ENCODE data around the gene NRXN2.

Gene NRXN2

GRCh38 chr11:64588701-64589100, 134.3 kb downstream of the NRXN2 start:
- peaks cover 9% of the 10 kb centered on the region for H3K27me3 Mint-ChIP-seq (ENCODE audit: low read depth)
- H3K4me1 Mint-ChIP-seq (ENCODE audit: low read depth) = no peaks in the 10 kb centered on the region
- H3K27ac Mint-ChIP-seq = no peak overlapping the region
- H3K9me3 Mint-ChIP-seq = peaks cover 15% of the 10 kb centered on the region
- H3K36me3 Mint-ChIP-seq (ENCODE audit: low read depth) = no peaks in the 10 kb centered on the region
- H3K4me3 Mint-ChIP-seq = no peak overlapping the region

- Mint-ChIP-seq H3K9me3 (peaks cover 15% of the 10 kb centered on the region), H3K4me1 (ENCODE audit: low read depth) (no peaks in the 10 kb centered on the region), H3K27me3 (ENCODE audit: low read depth) (peaks cover 9% of the 10 kb centered on the region), H3K36me3 (ENCODE audit: low read depth) (no peaks in the 10 kb centered on the region), H3K4me3 (no peak overlapping the region), H3K27ac (no peak overlapping the region)
Observed at GRCh38 chr11:64586366-64586765, 136.6 kb downstream of the NRXN2 start.

- Mint-ChIP-seq H3K36me3 (ENCODE audit: low read depth) (no peaks in the 10 kb centered on the region), H3K9me3 (peaks cover 15% of the 10 kb centered on the region), H3K27me3 (ENCODE audit: low read depth) (peaks cover 9% of the 10 kb centered on the region), H3K27ac (no peak overlapping the region), H3K4me1 (ENCODE audit: low read depth) (no peaks in the 10 kb centered on the region), H3K4me3 (no peak overlapping the region)
Observed at GRCh38 chr11:64585150-64585549, 137.8 kb downstream of the NRXN2 start.

GRCh38 chr11:64583296-64584262, 139.4 kb downstream of the NRXN2 start:
- H3K4me1 Mint-ChIP-seq (ENCODE audit: low read depth) = no peaks in the 10 kb centered on the region

GRCh38 chr11:64582885-64583284, 140.1 kb downstream of the NRXN2 start:
- Mint-ChIP-seq H3K36me3 (ENCODE audit: low read depth) (no peaks in the 10 kb centered on the region), H3K4me3 (no peak overlapping the region), H3K27me3 (ENCODE audit: low read depth) (peaks cover 9% of the 10 kb centered on the region), H3K27ac (no peak overlapping the region), H3K4me1 (ENCODE audit: low read depth) (no peaks in the 10 kb centered on the region), H3K9me3 (peaks cover 2% of the 10 kb centered on the region)

More at GRCh38 chr11:64583296-64584262, 139.4 kb downstream of the NRXN2 start:
- H3K27ac Mint-ChIP-seq = no peak overlapping the region
- H3K27me3 Mint-ChIP-seq (ENCODE audit: low read depth) = peaks cover 9% of the 10 kb centered on the region
- no peaks in the 10 kb centered on the region for H3K36me3 Mint-ChIP-seq (ENCODE audit: low read depth)
- peaks cover 9% of the 10 kb centered on the region for H3K9me3 Mint-ChIP-seq
- no peak overlapping the region for H3K4me3 Mint-ChIP-seq

GRCh38 chr11:64581057-64581523, 141.9 kb downstream of the NRXN2 start:
- H3K9me3 Mint-ChIP-seq = no peaks in the 10 kb centered on the region
- peaks cover 8% of the 10 kb centered on the region for H3K27me3 Mint-ChIP-seq (ENCODE audit: low read depth)
- H3K36me3 Mint-ChIP-seq (ENCODE audit: low read depth) = no peaks in the 10 kb centered on the region
- H3K4me1 Mint-ChIP-seq (ENCODE audit: low read depth) = no peaks in the 10 kb centered on the region
- no peak overlapping the region for H3K27ac Mint-ChIP-seq
- H3K4me3 Mint-ChIP-seq = no peak overlapping the region

GRCh38 chr11:64580412-64580811, 142.6 kb downstream of the NRXN2 start:
- H3K4me3 Mint-ChIP-seq = no peak overlapping the region
- H3K9me3 Mint-ChIP-seq = no peaks in the 10 kb centered on the region
- H3K36me3 Mint-ChIP-seq (ENCODE audit: low read depth) = no peaks in the 10 kb centered on the region

GRCh38 chr11:64577202-64577601, 145.8 kb downstream of the NRXN2 start:
- Mint-ChIP-seq H3K4me3 (no peak overlapping the region), H3K4me1 (ENCODE audit: low read depth) (no peaks in the 10 kb centered on the region), H3K9me3 (no peaks in the 10 kb centered on the region), H3K36me3 (ENCODE audit: low read depth) (no peaks in the 10 kb centered on the region), H3K27me3 (ENCODE audit: low read depth) (peaks cover 22% of the 10 kb centered on the region), H3K27ac (no peak overlapping the region)

More at GRCh38 chr11:64580412-64580811, 142.6 kb downstream of the NRXN2 start:
- Mint-ChIP-seq H3K27ac (no peak overlapping the region), H3K4me1 (ENCODE audit: low read depth) (no peaks in the 10 kb centered on the region), H3K27me3 (ENCODE audit: low read depth) (peaks cover 5% of the 10 kb centered on the region)

GRCh38 chr11:64572143-64572542, 150.9 kb downstream of the NRXN2 start:
- no peak overlapping the region for H3K27ac Mint-ChIP-seq
- no peaks in the 10 kb centered on the region for H3K4me1 Mint-ChIP-seq (ENCODE audit: low read depth)
- no peaks in the 10 kb centered on the region for H3K9me3 Mint-ChIP-seq
- H3K36me3 Mint-ChIP-seq (ENCODE audit: low read depth) = no peaks in the 10 kb centered on the region
- peaks cover 22% of the 10 kb centered on the region for H3K27me3 Mint-ChIP-seq (ENCODE audit: low read depth)
- H3K4me3 Mint-ChIP-seq = no peak overlapping the region

GRCh38 chr11:64571410-64572091, 151.4 kb downstream of the NRXN2 start:
- no peak overlapping the region for H3K27ac Mint-ChIP-seq
- no peak overlapping the region for H3K4me3 Mint-ChIP-seq
- H3K36me3 Mint-ChIP-seq (ENCODE audit: low read depth) = no peaks in the 10 kb centered on the region
- H3K4me1 Mint-ChIP-seq (ENCODE audit: low read depth) = peaks cover 2% of the 10 kb centered on the region
- H3K9me3 Mint-ChIP-seq = no peaks in the 10 kb centered on the region
- peaks cover 17% of the 10 kb centered on the region for H3K27me3 Mint-ChIP-seq (ENCODE audit: low read depth)

GRCh38 chr11:64571050-64571409, 152.0 kb downstream of the NRXN2 start:
- no peak overlapping the region for H3K27ac Mint-ChIP-seq

GRCh38 chr11:64570341-64570740, 152.7 kb downstream of the NRXN2 start:
- H3K4me3 Mint-ChIP-seq = no peak overlapping the region
- no peaks in the 10 kb centered on the region for H3K9me3 Mint-ChIP-seq
- H3K36me3 Mint-ChIP-seq (ENCODE audit: low read depth) = no peaks in the 10 kb centered on the region
- no peak overlapping the region for H3K27ac Mint-ChIP-seq
- peaks cover 17% of the 10 kb centered on the region for H3K27me3 Mint-ChIP-seq (ENCODE audit: low read depth)
- H3K4me1 Mint-ChIP-seq (ENCODE audit: low read depth) = peaks cover 3% of the 10 kb centered on the region

More at GRCh38 chr11:64571050-64571409, 152.0 kb downstream of the NRXN2 start:
- no peaks in the 10 kb centered on the region for H3K9me3 Mint-ChIP-seq
- no peaks in the 10 kb centered on the region for H3K36me3 Mint-ChIP-seq (ENCODE audit: low read depth)
- H3K4me1 Mint-ChIP-seq (ENCODE audit: low read depth) = peaks cover 3% of the 10 kb centered on the region
- H3K27me3 Mint-ChIP-seq (ENCODE audit: low read depth) = peaks cover 17% of the 10 kb centered on the region
- no peak overlapping the region for H3K4me3 Mint-ChIP-seq

GRCh38 chr11:64569300-64569970, 153.6 kb downstream of the NRXN2 start:
- no peak overlapping the region for H3K4me3 Mint-ChIP-seq
- H3K27me3 Mint-ChIP-seq (ENCODE audit: low read depth) = peaks cover 12% of the 10 kb centered on the region
- H3K9me3 Mint-ChIP-seq = no peaks in the 10 kb centered on the region
- H3K4me1 Mint-ChIP-seq (ENCODE audit: low read depth) = peaks cover 3% of the 10 kb centered on the region
- no peak overlapping the region for H3K27ac Mint-ChIP-seq
- no peaks in the 10 kb centered on the region for H3K36me3 Mint-ChIP-seq (ENCODE audit: low read depth)

- no peak overlapping the region for H3K27ac Mint-ChIP-seq
- H3K4me3 Mint-ChIP-seq = no peak overlapping the region
- H3K4me1 Mint-ChIP-seq (ENCODE audit: low read depth) = peaks cover 3% of the 10 kb centered on the region
- peaks cover 6% of the 10 kb centered on the region for H3K27me3 Mint-ChIP-seq (ENCODE audit: low read depth)
- H3K36me3 Mint-ChIP-seq (ENCODE audit: low read depth) = no peaks in the 10 kb centered on the region
- H3K9me3 Mint-ChIP-seq = no peaks in the 10 kb centered on the region
Observed at GRCh38 chr11:64568584-64569140, 154.3 kb downstream of the NRXN2 start.

Data from T-helper 1 cell treated with Interleukin-12 subunit alpha and Interleukin-12 subunit beta and Interleukin-4 antibody, amounts not matched to agents 30 μg/mL and 1 μg/mL, for 36 hours (primary cell).